Measurements from ENCODE around the gene GOSR2. TPM values are rescaled to one million over a fixed set of nuclear protein-coding genes. Genes with fewer than 3 reads are reported as not detected.

The GOSR2 gene
- total RNA-seq, 1 experiment from 2014 or later: 53.5 TPM

GRCh38 chr17:46876353-46876887 is 46.5 kb upstream of the GOSR2 start:
- H3T11ph ChIP-seq (ENCODE audit: low read length): no peak overlapping the region
- H3K27me3 Mint-ChIP-seq (ENCODE audit: low read depth): peaks cover 2% of the 10 kb centered on the region
- H3K9ac ChIP-seq (ENCODE audit: extremely low read depth, insufficient read length, low read length): no peak overlapping the region
- H3K27ac ChIP-seq (ENCODE audit: insufficient read length, low read depth, low read length): no peak overlapping the region
- no peak overlapping the region for H2BK20ac ChIP-seq (ENCODE audit: low read depth, low read length, poor library complexity, severe bottlenecking)
- no peak overlapping the region for H2BK5ac ChIP-seq (ENCODE audit: insufficient read length, low read length)
- no peak overlapping the region for H2BK12ac ChIP-seq (ENCODE audit: insufficient read length, low read depth, low read length)
- no peaks in the 10 kb centered on the region for H3K23me2 ChIP-seq (ENCODE audit: insufficient read length, low read depth, low read length, poor library complexity, severe bottlenecking)
- 0 out of 4 replicates have a peak, but pooled peaks cover 0 to 2% of the 10 kb centered on the region in 2 experiments for H3K4me1 Mint-ChIP-seq
- H3K36me3 Mint-ChIP-seq (ENCODE audit: insufficient read depth in 1 of 3, low read depth in 3 of 3): no peaks in the 10 kb centered on the region
- no peak overlapping the region for H4K5ac ChIP-seq (ENCODE audit: insufficient read length, low read depth, low read length)
- no peaks in the 10 kb centered on the region for H4K20me1 ChIP-seq (ENCODE audit: control insufficient read depth, insufficient read depth, insufficient read length)
- H3K4me1 ChIP-seq (ENCODE audit: insufficient read depth, low read length): no peaks in the 10 kb centered on the region
- H2BK15ac ChIP-seq (ENCODE audit: low read depth, low read length): no peak overlapping the region
- H3K79me2 ChIP-seq (ENCODE audit: insufficient read depth, low read length): no peaks in the 10 kb centered on the region
- TF ChIP-seq, protein P1, sequence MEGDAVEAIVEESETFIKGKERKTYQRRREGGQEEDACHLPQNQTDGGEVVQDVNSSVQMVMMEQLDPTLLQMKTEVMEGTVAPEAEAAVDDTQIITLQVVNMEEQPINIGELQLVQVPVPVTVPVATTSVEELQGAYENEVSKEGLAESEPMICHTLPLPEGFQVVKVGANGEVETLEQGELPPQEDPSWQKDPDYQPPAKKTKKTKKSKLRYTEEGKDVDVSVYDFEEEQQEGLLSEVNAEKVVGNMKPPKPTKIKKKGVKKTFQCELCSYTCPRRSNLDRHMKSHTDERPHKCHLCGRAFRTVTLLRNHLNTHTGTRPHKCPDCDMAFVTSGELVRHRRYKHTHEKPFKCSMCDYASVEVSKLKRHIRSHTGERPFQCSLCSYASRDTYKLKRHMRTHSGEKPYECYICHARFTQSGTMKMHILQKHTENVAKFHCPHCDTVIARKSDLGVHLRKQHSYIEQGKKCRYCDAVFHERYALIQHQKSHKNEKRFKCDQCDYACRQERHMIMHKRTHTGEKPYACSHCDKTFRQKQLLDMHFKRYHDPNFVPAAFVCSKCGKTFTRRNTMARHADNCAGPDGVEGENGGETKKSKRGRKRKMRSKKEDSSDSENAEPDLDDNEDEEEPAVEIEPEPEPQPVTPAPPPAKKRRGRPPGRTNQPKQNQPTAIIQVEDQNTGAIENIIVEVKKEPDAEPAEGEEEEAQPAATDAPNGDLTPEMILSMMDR (conservative IDR thresholded peaks at IDR 0.05): peak; percentile 78
- no peak overlapping the region for H3K23ac ChIP-seq (ENCODE audit: insufficient read length, low read depth, low read length)
- H3K79me1 ChIP-seq (ENCODE audit: insufficient read depth, low read depth, low read length, poor library complexity, severe bottlenecking): no peaks in the 10 kb centered on the region
- DNase-seq: peak; percentile 89
- no peak overlapping the region for H2BK120ac ChIP-seq (ENCODE audit: low read depth, low read length, poor library complexity, severe bottlenecking)
- no peak overlapping the region for H3K56ac ChIP-seq (ENCODE audit: insufficient read length, low read depth, low read length)
- no peaks in the 10 kb centered on the region for H3K9me3 ChIP-seq (ENCODE audit: control insufficient read depth, low read depth, low read length)
- no peak overlapping the region for H3K4me3 Mint-ChIP-seq
- no peak overlapping the region for H2AK5ac ChIP-seq (ENCODE audit: insufficient read length, low read length)
- H4K8ac ChIP-seq (replicated peaks; ENCODE audit: insufficient read length, low read depth, low read length): no peak overlapping the region
- H3K4ac ChIP-seq (ENCODE audit: low read depth, low read length): no peak overlapping the region
- H3K4me2 ChIP-seq (ENCODE audit: insufficient read depth, insufficient read length, low read length): no peak overlapping the region
- no peak overlapping the region for H2AFZ ChIP-seq (ENCODE audit: low read length)
- H3K27ac Mint-ChIP-seq: no peak overlapping the region
- no peaks in the 10 kb centered on the region for H3K27me3 ChIP-seq (ENCODE audit: insufficient read depth, low read length)
- H4K91ac ChIP-seq (ENCODE audit: insufficient read length, low read depth, low read length): no peak overlapping the region
- no CpG with 5 or more reads among the region's 12 CpGs for WGBS (ENCODE audit: extremely low coverage, insufficient read length, low lambda C conversion rate)
- no peaks in the 10 kb centered on the region for H3K9me3 Mint-ChIP-seq
- no peak overlapping the region for H3K18ac ChIP-seq (ENCODE audit: insufficient read length, low read depth, low read length)
- H3K14ac ChIP-seq (ENCODE audit: insufficient read depth, low read length): no peak overlapping the region

Data from H9 (cell line).